Measurements from ENCODE around the gene TMPRSS7.
A peak's percentile ranks its signal among the peaks of the same experiment; 100 is the strongest.

The TMPRSS7 gene

GRCh38 chr3:112101916-112102315 lies 67.4 kb downstream of the TMPRSS7 start:
- no peak for DNase-seq

- DNase-seq = no peak
These were observed 70.2 kb downstream of the TMPRSS7 start for GRCh38 chr3:112104774-112105173.

GRCh38 chr3:112109322-112109721 lies 74.8 kb downstream of the TMPRSS7 start:
- peak in 1 of 2 experiments; percentile 16 for DNase-seq

- peak; percentile 52 to 85 for DNase-seq
These were observed 77.4 kb downstream of the TMPRSS7 start for GRCh38 chr3:112111785-112112402.

- DNase-seq = no peak
These were observed 80.1 kb downstream of the TMPRSS7 start for GRCh38 chr3:112114576-112115160.

GRCh38 chr3:112115161-112115739 lies 80.7 kb downstream of the TMPRSS7 start:
- DNase-seq = no peak

GRCh38 chr3:112115806-112116383 lies 81.4 kb downstream of the TMPRSS7 start:
- no peak for DNase-seq

GRCh38 chr3:112116748-112117186 lies 82.2 kb downstream of the TMPRSS7 start:
- DNase-seq = no peak

GRCh38 chr3:112117415-112117814 lies 82.9 kb downstream of the TMPRSS7 start:
- no peak for DNase-seq

GRCh38 chr3:112117841-112118571 lies 83.5 kb downstream of the TMPRSS7 start:
- DNase-seq = no peak

GRCh38 chr3:112119962-112120836 lies 85.7 kb downstream of the TMPRSS7 start:
- DNase-seq = no peak

- no peak for DNase-seq
These were observed 87.3 kb downstream of the TMPRSS7 start for GRCh38 chr3:112121577-112122547.

- DNase-seq = no peak
These were observed 88.3 kb downstream of the TMPRSS7 start for GRCh38 chr3:112122870-112123269.

GRCh38 chr3:112123548-112123947 lies 89.0 kb downstream of the TMPRSS7 start:
- DNase-seq = no peak

GRCh38 chr3:112124907-112125607 lies 90.5 kb downstream of the TMPRSS7 start:
- DNase-seq = peak in 1 of 2 experiments; percentile 32

GRCh38 chr3:112126511-112126911 lies 92.0 kb downstream of the TMPRSS7 start:
- DNase-seq = no peak

GRCh38 chr3:112127522-112128494 lies 93.3 kb downstream of the TMPRSS7 start:
- DNase-seq = no peak

- DNase-seq = no peak
These were observed 94.5 kb downstream of the TMPRSS7 start for GRCh38 chr3:112128843-112129727.

Data from NCI-H524 (cell line).